ENCODE measurements around the gene MEST. TPM values are rescaled to one million over a fixed set of nuclear protein-coding genes. Genes with fewer than 3 reads are reported as not detected.
A peak's percentile ranks its signal among the peaks of the same experiment; 100 is the strongest.

Gene MEST
- total and polyA plus RNA-seq, 2 of the 13 experiments (the other 11 are each of a cell fraction or from before 2014, with no cell fraction given), result 49.5 to 54.6 TPM

DNA sequence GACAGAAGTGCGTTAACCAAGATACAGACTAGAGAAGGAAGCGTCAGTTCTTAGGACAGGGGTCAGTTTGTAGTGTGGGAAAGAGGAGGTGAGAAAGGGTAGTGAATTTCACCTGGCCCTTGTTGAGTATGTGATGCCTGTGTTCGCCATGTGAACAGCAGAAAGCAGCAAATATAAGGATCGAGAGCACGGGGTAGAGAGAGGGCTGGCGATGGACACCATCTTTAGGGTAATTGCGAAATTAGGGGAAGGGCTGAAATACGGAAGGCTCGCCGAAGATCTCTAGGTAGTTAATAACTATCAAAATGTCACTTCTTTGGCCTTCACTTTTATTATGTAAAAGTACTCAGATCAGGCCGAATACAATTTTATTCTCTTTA lies 6.2 kb upstream of the MEST start (continued):
- TF ChIP-seq ZNF142 (CRISPR knock-in tag; IDR thresholded peaks at IDR 0.05), result 0 out of 2 replicates have a peak, but pooled peaks have one; percentile 7
- no peak for TF ChIP-seq ZNF781 (CRISPR knock-in tag; IDR thresholded peaks at IDR 0.05; ENCODE audit: borderline replicate concordance, not compliant biosample characterization)

DNA sequence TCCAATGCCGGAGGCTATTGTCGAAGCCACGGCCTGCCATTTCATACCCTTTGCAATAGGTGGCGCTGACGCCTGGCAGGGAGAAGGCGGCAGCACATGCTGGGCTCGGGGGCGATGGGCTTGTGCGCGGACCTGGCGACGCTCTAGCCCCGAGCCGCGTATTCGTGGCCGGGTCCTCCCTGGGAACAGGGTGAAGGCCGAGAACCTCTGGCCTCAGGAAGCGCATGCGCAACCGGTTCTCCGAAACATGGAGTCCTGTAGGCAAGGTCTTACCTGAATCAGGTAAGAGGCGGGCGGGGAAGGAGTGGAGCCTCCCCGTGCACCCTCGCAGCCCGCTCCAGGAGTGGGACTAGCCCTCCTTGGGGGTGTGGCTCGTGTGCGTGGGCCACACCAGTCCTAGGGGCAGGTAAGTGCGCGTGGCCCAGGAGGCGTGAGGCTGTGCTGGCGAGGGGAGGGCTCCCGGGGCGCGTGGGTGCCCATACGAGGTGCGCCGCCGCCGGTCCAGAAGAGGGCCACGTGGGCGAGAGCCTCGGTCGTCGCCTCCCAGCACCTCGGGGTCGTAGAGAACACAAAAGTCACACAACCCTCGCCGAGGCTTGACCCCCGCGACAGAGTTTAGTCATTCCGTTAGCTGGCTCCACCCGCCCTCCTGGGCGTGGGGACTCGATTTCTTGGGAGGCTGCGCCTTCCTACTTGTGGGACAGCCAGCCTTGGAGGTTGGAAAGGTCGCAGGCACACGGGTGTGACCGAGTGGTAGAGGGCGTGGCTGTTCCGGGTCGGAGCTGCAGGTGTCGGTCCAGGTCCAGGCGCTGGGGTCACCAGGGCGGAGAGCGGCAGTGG lies 5.6 kb upstream of the MEST start:
- ChIA-PET CTCF (ENCODE audit: low intra/inter-chr PET ratio, low total read pairs) (no interaction called here), POLR2A (no interaction called here)
- H2AFZ ChIP-seq (ENCODE audit: low read length), result no peak overlapping the region
- ATAC-seq, result peak; percentile 97
- H3K4me1 ChIP-seq (ENCODE audit: insufficient read depth, low read length), result peaks cover 10% of the 10 kb centered on the region
- peak overlapping the region; percentile 41 for H3K27ac ChIP-seq (ENCODE audit: extremely low read length, insufficient read depth, low read length)
- no peaks in the 10 kb centered on the region; a peak in 1 of 5 replicates for H3K27me3 ChIP-seq (ENCODE audit: control insufficient read depth in 1 of 2, insufficient read depth in 2 of 2, low read length in 2 of 2)
- in situ Hi-C loops (cut with HindIII; ENCODE audit: extremely low pct_ligation_motif_present, low pct_unique_long_range_greater_than_20kb), result no loop called here
- no peaks in the 10 kb centered on the region for H3K36me3 ChIP-seq (replicated peaks in 1 of 2; ENCODE audit: control insufficient read depth in 1 of 2, insufficient read depth in 2 of 2, low read length in 2 of 2)
- no peaks in the 10 kb centered on the region for H4K20me1 ChIP-seq (ENCODE audit: insufficient read depth, low read length)
- intact Hi-C loops (cut with micrococcal nuclease; ENCODE audit: unreplicated experiment), result loop anchor here (10.0 kb wide), 1 partner anchor 212 kb away; no protein-coding TSS in a partner anchor
- peak overlapping the region; percentile 33 to 74 (median 69) for H3K4me3 ChIP-seq (replicated peaks in 1 of 3; ENCODE audit: insufficient read depth in 1 of 3, low read depth in 2 of 3, low read length in 3 of 3)
- no TSS peak for BruUV-seq (replicated peaks)
- peak; percentile 78 for DNase-seq (ENCODE audit: low spot score)
- peak overlapping the region; percentile 75 for H3K4me2 ChIP-seq (ENCODE audit: low read depth, low read length)
- H3K9me3 ChIP-seq (ENCODE audit: low read length), result no peaks in the 10 kb centered on the region
- H3K79me2 ChIP-seq (ENCODE audit: insufficient read depth, low read length), result peaks cover 5% of the 10 kb centered on the region
- 28% methylated on average over 40 of the region's 67 CpGs for WGBS (ENCODE audit: low lambda C conversion rate)
- H3K9ac ChIP-seq (ENCODE audit: insufficient read depth, low read depth, low read length), result peak overlapping the region; percentile 57
- FAIRE-seq, result no peak
- TF ChIP-seq POLR2A (IDR thresholded peaks at IDR 0.05; ENCODE audit: insufficient read depth in 1 of 2, low read depth in 2 of 2, low read length in 2 of 2) (peak in 1 of 2 experiments; percentile 66; a peak in 2 of 4 replicates), ZNF709 (CRISPR knock-in tag; IDR thresholded peaks at IDR 0.05) (no peak), ZNF451 (CRISPR knock-in tag; IDR thresholded peaks at IDR 0.05) (no peak), ZFP62 (CRISPR knock-in tag; IDR thresholded peaks at IDR 0.05) (no peak), SP2 (CRISPR knock-in tag; IDR thresholded peaks at IDR 0.05) (no peak; the same call in 1 of the 2 replicates), THAP7 (CRISPR knock-in tag; IDR thresholded peaks at IDR 0.05) (peak; percentile 86; the same call in 1 of the 2 replicates), ZNF572 (CRISPR knock-in tag; IDR thresholded peaks at IDR 0.05) (0 out of 2 replicates have a peak, but pooled peaks have one; percentile 17), KLF12 (CRISPR knock-in tag; IDR thresholded peaks at IDR 0.05; ENCODE audit: borderline replicate concordance) (peak; percentile 52; the same call in 1 of the 2 replicates), PPARG (CRISPR knock-in tag; conservative IDR thresholded peaks at IDR 0.05) (peak; percentile 66; the same call in 1 of the 2 replicates), MYC (CRISPR knock-in tag; IDR thresholded peaks at IDR 0.05; ENCODE audit: borderline replicate concordance) (peak; percentile 91), ZMAT5 (CRISPR knock-in tag; IDR thresholded peaks at IDR 0.05; ENCODE audit: borderline replicate concordance, low read depth) (no peak)
- TF ChIP-seq, protein P1, sequence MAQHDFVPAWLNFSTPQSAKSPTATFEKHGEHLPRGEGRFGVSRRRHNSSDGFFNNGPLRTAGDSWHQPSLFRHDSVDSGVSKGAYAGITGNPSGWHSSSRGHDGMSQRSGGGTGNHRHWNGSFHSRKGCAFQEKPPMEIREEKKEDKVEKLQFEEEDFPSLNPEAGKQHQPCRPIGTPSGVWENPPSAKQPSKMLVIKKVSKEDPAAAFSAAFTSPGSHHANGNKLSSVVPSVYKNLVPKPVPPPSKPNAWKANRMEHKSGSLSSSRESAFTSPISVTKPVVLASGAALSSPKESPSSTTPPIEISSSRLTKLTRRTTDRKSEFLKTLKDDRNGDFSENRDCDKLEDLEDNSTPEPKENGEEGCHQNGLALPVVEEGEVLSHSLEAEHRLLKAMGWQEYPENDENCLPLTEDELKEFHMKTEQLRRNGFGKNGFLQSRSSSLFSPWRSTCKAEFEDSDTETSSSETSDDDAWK (CRISPR knock-in tag; IDR thresholded peaks at IDR 0.05), result no peak
